HG03571 (cell line): ENCODE data around the gene PIP5K1A.
"Not testable (repeated sequence)": the region's sequence is repeated elsewhere in the genome, so short reads cannot be mapped to it uniquely, and the experiment has no call there.

Experiments
- ATAC-seq: cut with Tn5 transposase; IDR thresholded peaks from one replicate; pipeline ENCODE4 v1.9.1; 2021; ENCODE audit not compliant: unreplicated experiment

Gene PIP5K1A

DNA sequence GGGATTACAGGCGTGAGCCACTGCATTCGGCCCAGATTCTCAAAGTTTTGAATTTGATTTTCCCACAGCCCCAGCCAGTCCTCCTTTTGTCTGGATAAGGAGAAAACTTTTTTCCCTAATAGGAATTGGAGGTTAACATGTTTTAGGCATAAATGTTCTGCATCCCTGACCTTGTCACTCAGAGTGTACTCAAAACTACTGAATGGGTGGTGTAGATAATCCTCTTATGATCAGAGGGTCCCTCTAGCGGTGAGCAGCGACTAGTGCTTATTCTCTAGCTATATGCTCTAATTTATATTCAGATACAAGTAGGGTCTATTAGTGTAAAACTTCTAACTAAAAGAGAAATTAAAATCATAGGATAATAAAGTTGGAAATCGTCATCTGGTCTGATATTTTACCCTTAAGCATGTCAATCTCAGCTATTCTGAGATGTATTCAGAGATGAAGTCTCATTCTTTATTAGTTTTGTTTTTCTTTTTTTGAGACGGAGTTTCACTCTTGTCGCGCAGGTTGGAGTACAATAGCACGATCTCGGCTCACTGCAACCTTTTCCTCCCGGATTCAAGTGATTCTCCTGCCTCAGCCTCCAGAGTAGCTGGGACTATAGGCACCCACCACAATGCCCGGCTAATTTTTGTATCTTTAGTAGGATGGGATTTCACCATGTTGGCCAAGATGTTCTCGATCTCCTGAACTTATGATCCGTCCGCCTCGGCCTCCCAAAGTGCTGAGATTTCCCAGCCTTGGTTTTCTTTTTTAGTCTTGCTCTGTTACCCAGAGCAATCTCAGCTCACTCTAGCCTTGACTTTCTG is 53.5 kb downstream of the PIP5K1A start:
- no peak for ATAC-seq

DNA sequence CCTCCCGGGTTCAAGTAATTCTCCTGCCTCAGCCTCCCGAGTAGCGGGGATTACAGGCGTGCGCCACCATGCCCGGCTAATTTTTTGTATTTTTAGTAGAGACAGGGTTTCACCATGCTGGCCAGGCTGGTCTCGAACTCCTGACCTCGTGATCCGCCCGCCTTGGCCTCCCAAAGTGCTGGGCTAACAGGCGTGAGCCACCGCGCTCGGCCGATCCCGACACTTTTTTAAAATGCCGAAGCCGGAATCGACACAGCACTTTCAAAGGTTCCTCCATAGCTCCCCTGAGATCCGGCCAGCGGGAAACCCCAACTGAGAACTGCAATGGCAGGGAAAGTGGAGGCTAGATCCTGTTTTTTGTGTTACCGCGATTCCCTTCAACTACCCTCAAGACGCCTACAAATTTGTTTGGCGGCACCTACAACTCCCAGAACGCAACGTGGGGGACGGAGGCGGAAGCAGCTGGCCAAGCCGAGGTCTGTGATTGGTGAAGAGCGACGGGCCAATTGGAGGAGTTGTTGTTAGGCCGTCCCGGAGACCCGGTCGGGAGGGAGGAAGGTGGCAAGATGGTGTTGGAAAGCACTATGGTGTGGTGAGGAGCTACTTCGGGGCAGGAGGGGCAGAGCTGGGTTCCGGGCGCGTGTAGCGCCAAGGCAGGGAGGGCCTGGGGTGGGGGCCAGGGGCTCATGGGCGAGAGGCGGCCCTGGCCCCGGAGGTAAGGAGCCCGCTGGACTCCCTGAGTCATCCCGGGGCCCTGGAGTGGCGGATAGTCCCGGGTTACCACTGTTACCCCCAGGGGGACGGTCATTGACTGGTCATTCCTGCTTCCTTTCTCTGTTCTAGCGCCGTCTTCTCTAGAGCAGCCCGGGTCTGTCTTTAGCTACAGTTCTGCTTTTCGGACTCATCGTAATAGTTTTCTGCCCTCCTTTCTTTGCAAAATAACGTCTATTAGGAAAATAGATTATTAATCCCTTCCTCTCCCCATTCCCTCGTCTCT is 56.2 kb downstream of the PIP5K1A start, which contains the start of gene PSMD4:
PSMD4 (plus strand) TSS at position 518 of the 997 bp plus-strand sequence; CDS start at position 567, 49 bp downstream.
- peak; percentile 83 for ATAC-seq

DNA sequence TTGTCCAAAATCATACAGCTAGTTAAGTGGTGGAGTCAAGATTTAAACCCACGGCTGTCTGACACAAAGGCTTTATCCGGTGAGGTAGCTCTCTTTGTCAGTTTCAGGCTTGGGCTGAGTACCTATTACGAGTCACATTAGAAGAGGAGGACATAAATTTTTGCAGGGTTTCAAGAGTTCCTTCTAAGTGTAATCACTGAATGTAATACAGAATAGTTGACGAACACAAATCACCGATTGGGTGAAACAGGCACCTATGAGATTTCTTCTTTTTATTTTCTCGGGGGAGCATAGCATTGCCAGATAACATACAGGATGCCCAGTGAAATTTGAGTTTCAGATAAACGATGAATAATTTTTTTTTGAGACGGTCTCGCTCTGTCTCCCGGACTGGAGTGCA is 57.0 kb downstream of the PIP5K1A start:
- ATAC-seq: no peak

DNA sequence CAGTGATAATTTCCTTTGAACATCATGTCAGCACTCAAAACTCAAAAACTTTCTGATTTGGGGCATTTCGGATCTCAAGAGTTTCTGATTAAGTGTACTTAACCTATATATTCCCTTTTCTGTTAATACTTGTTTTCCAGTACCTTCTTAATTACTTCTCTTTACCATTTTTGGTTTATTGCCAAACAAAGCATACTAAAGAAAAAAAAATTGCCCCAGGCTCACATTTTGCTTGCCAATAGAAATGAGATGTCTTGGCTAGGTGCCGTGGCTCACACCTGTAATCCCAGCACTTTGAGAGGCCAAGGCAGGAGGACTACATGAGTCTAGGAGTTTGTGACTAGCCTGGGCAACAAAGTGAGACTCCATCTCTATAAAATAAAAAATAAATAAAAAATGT is 61.0 kb downstream of the PIP5K1A start:
- ATAC-seq: no peak

DNA sequence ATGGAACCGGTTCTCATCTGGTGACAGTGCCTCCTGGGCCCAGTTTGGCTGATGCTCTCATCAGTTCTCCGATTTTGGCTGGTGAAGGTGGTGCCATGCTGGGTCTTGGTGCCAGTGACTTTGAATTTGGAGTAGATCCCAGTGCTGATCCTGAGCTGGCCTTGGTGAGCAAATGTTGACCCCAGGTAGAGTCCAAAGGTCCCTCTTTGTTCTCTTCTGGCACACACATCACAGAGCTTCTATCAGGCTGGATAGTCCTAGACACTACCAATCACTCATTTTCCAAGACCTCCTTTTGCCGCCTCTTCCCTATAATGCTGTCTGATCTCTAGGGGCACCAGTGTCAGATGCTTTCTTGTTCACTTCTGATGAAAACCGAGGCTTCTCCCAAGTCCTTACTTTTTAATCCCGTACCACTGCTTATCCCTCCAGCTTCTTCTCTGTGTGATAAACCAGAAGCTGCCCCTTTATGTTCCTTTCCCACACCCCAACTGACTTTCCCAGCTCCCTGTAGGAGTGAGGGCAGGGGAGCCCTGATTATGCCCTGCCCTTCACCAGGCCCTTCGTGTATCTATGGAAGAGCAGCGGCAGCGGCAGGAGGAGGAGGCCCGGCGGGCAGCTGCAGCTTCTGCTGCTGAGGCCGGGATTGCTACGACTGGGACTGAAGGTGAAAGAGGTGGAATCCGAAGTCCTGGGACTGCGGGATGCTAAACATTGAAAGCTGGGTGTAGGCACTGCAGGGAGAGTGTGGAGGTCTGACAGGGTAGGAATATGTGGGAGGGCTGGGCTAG is 67.3 kb downstream of the PIP5K1A start:
- no peak for ATAC-seq

DNA sequence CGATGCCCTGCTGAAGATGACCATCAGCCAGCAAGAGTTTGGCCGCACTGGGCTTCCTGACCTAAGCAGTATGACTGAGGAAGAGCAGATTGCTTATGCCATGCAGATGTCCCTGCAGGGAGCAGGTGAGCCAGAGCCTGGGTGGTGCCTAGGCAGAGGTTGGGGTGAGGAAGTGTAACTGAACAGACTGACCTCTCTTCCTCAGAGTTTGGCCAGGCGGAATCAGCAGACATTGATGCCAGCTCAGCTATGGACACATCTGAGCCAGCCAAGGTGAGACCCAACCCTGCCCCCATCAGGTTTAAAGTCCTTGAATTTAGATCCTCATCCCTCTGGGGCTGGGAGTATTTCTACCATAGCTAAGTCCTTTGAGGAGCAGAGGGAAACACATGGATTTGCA is 68.0 kb downstream of the PIP5K1A start:
- no peak for ATAC-seq

DNA sequence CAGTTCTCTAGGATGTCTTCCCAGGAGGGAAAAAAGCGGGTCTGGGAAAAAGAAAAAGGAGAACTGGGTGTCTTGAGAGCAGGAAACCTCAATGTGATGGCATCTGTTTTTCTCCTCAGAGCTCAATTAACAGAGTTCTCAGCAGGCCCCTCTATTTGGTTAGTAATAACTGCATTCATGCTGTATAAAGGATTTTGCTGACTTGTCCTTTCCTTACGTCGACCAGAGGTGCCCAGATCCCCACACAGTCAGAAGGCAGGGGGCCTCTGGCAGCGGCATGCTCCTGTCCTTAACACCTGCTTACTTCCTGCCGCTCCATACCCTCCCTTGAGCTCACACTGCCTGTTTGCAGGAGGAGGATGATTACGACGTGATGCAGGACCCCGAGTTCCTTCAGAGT is 68.5 kb downstream of the PIP5K1A start:
- ATAC-seq: no peak

DNA sequence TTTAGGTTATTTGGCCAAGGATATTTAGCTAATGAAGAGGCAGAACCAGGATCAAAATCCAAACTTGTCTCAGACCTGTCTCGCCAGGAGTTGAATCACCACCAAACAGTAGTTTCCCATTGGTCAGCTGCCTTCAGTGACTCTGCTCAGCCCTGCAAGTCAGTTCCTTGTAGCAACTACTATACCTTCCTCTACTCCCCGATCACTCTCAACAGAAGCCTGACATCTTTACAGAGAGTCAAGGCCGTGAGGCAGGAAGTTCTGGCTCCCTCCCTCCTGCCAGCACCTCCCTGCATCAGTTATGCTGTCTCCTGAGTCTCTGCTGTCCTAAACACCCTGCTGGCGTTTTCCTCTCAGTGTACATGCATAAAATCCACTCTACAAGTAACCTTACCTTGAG is 69.4 kb downstream of the PIP5K1A start:
- ATAC-seq: no peak

DNA sequence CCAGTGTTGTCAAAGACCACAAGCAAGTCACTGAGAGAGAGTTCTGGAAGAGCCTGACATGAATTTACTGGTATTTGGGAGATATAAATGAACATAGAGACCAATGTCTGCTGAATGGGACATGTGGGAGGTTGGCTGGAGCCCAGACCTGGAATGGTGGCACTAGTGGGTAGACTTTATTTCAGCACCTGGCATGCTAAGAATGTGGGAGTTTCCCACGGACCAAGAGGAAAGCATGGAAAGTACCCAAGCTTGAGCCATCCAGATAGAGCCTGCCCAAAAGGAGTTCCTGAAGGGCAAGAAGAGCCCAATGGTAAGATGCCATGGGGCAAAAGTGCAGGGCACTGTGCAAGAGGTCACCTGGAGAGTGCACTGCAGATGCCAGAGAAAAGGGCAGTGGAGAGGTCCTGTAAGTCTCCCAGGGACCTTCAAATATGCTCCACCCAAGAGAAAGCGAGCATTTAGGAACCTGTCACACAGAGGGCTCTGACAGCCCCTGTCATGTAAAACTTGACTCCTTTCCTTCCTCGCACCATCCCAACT is 75.6 kb downstream of the PIP5K1A start:
- ATAC-seq: no peak

DNA sequence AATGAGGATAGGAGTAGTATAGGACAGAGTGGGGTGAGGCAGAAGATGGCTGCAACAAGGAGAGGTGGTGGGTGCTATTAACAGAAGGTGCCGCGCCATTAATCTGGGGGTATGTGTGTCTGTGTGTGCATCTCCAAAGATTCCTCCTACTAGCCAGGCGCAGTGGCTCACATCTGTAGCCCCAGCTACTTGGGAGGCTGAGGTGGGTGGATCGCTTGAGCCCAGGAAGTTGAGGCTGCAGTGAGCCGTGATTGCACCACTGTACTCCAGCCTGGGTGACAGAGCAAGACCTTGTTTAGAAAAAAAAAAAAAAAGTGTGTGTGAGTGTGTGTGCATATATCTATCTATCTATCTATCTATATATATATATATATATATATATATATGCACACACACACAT is 77.0 kb downstream of the PIP5K1A start:
- not testable (repeated sequence) for ATAC-seq

DNA sequence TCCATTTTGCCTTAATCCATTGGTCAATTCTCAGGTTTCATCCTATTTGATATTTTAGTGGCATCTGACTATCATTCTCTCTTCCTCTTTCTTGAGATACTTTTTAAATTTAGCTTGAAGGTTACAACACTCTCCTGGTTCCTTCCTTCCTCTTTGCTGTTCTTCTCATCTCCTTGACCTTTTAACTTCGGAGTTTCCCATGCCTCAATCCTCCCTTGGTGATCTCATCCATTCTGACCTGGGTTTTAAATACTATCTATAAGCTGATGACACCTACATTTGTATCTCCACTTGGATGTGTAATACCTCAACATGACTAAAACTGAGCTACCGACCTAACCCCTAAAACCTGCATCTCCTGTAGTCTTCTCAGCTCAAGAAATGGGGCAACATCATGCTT is 78.9 kb downstream of the PIP5K1A start:
- no peak for ATAC-seq

DNA sequence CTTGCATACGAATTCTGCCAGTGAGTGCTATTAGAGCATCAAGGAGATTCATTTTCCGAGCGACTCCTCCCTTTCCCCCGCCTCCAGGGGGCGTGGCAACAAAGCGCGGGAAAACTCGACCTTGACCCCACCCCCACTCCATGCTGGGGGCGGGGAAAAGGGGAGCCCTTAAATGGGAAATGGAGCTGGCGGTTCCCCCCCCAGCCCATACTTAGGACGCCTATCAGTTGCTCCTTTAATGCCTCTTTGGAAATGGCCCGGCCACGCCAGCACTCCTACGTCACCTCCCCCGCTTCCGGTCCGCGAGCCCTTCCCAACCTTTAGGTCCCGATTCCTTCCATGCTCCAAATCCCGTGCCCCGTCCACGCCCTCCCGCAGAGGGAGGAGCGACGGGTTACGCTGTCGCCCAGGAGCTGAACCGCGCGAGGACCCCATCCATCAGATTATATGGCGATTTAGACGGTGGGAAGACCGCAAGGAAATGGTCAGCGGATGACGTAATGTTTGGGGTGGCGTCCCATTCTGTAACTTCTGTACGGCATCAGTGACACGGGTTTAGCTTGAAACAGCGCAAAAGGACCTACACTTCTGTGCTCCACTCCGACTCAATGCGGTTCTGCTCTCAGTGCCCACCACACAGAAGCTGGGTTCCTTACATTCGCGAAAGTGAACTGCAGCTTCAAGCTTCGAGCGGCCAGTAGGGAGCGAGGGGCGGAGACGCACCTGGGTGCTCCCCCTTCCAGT is 83.0 kb downstream of the PIP5K1A start:
- ATAC-seq: peak; percentile 39

DNA sequence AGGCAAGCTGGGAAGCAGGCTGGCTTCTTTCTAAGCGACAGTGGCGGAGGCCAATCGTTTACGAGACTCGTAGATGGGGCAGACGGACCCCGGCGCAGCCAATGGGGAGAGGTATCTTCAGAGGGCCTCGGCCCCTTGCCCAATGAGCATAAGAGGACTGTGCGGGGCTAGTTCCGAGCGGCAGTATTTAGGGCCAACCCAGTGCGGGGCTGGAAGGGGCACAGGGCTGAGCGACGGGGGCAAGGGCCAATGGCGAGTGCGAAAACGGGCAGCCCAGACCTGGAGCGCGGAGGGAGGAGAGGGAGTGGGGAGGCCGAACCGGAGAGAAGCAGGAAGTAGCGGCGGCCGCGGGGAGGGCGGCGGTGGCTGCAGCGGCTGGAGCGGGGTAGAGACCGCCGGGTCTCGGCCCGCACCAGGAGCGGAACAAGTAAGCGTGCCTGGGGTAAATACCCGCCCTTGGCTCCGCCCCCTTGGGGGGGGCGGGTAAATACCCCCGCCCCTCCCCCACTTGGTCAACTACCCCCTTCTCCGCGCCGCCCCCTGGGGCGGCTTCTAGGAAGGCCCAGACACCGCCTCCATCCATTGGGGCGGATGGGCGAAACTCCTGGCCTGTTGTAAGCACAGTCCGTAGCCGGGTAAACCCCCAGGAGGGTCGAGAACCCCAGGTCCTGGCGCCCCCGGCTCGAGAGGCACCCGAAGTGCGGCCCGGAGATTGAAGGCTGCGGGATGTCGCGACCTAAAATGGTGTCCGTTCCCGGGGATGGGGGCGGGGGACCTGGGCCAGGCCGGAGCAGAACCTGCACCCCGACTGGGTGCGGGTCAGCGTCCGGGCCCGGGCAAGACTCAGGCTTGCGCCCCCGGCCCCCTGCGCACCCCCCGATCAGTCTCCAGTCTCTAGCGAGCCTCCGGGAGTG is 83.9 kb downstream of the PIP5K1A start, which contains the start of gene ZNF687:
ZNF687 (plus strand) TSS at position 331 of the 914 bp plus-strand sequence. CDS start 3,993 bp downstream, outside the sequence.
- ATAC-seq: peak; percentile 76

DNA sequence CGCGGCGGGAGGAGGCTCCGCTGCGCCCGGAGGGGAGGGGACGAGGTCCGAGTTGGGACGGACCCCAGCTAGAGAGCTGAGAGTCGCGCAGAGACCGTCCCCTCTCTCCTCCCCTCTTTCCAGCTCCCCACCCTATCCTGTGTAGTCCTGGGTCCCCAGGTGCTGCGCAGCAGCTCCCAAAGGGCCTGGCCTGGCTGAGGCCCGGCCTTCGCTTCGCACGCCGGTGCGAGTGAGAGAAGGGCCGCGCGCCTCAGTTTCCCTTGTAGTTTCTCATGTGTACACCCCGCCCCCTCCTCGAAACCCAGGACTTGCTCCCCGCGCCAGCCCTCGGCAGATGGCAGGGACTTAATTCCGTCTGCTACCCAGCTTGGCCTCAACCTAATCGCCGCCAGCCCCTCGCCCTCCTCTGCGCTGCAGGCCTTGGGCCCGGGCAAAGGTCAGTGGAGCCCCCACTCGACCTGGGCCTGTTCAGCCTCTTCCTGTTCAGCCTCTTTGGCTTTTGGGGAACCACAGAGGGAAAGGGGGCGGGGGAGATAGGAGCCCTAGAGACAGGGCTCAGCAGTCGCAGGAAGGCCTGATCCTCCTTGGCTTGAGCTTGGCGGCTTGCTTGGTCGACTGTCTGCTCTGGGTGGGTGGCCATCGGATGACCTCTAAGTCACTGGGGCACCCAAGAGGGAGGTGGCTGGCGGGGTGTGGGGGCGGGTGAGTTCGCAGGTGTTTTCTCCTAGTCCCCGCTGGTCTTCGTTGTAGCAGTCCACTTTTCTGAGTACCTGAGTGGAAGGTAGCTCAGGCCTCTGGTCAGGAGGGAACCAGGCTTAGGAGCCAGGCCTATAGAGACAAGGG is 84.8 kb downstream of the PIP5K1A start:
- ATAC-seq: no peak

DNA sequence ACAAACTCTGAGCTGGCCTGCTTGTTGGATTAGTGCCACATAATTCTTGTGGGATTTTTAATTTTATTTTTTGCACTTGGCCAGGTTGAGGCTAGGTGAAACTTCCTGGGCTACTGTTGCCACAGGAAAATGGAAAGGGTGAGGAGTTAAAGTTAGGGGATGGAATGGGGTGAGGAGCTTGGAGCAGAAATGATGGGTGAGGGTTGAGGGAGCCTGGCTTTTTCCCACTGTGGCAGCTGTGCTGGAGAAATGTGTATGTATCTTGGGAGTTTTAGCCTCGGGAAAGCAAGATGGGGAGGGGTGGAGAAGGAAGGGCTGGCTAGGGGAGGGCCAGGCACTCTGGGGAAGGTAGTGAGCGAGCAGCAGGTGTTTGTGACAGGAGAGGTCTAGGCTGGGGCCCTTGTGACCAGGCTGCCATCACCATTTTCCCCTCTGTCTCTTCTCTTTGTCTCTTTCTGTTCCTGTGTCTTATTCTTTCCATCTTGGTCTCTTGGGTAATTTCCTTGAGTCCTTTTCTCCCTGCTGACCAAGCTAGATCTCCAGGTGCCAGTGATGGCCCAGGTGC is 85.7 kb downstream of the PIP5K1A start:
- ATAC-seq: no peak

DNA sequence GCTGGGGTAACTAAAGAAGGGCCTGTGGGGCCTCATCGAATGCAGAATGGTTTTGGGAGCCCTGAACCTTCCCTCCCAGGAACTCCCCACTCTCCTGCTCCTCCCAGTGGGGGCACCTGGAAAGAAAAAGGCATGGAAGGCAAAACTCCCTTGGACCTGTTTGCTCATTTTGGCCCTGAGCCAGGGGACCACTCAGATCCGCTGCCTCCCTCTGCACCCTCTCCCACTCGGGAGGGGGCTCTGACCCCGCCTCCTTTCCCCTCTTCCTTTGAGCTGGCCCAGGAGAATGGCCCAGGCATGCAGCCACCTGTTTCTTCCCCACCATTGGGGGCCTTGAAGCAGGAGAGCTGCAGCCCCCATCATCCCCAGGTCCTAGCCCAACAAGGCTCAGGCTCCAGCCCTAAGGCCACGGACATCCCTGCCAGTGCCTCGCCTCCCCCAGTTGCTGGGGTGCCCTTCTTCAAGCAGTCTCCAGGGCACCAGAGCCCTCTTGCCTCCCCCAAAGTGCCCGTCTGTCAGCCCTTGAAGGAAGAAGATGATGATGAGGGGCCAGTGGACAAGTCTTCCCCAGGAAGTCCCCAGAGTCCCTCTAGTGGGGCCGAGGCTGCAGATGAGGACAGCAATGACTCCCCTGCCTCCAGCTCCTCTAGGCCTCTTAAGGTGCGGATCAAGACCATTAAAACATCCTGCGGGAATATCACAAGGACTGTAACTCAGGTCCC is 88.4 kb downstream of the PIP5K1A start:
- no peak for ATAC-seq

DNA sequence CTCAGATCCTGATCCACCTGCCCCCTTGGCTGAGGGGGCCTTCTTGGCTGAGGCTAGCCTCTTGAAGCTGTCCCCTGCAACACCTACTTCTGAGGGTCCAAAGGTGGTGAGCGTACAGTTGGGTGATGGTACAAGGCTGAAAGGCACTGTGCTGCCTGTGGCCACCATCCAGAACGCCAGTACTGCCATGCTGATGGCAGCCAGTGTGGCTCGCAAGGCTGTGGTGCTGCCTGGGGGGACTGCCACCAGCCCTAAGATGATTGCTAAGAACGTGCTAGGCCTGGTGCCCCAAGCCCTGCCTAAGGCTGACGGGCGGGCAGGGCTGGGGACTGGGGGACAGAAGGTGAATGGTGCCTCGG is 89.0 kb downstream of the PIP5K1A start:
- ATAC-seq: no peak
